ENCODE data around the gene TLK1.
"Not testable (repeated sequence)": the region's sequence is repeated elsewhere in the genome, so short reads cannot be mapped to it uniquely, and the experiment has no call there.

The TLK1 gene

DNA sequence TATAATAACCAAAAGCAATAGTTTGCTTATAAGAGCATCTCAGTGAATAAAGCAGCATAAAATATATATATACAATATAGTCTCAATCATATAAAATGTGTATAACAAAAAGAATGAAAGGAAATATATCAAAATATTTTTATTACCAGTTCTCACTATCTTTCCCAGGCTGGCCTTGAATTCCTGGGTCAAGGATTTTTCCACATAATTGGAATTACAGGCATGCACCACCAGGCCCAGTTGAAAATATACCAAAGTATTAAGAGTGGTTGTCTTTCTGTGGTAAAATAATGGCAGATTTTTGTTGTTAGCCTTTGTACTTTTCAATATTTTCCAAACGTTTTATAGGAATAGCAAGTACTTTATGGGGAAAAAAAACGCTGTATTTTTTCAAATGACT is 8.6 kb upstream of the TLK1 start:
- FAIRE-seq: no peak

DNA sequence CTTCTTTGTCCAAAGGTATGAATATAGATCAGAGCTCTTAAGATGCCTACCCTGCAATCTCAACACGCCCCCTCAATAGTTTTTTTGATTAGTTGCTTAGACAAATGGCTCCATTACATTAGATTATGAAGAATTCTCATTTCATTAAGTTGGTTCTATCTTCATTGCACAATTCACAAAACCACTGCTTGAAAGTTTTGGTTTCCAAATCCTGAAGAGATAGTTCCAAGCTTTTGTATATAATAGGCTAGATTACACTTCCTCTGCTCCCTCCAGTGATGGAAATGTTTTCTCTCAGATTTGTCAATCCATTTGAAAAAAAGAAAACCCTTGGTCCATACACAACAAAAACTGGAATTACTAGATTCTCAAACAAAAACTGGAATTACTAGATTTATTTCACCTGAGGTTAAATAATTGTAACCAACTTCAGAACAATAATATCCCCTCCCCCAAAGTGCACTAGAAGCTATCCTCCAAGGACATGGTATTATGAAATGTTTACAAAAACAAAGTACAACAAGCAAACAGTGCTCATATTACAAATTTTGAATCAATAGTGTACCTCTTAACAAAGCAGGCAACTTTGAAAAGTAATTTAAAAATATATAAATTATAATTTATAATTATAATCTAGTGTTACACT is 6.8 kb upstream of the TLK1 start:
- FAIRE-seq: no peak

- no peak for FAIRE-seq
These were observed 5.8 kb upstream of the TLK1 start for GRCh38 chr2:171166328-171166983.

DNA sequence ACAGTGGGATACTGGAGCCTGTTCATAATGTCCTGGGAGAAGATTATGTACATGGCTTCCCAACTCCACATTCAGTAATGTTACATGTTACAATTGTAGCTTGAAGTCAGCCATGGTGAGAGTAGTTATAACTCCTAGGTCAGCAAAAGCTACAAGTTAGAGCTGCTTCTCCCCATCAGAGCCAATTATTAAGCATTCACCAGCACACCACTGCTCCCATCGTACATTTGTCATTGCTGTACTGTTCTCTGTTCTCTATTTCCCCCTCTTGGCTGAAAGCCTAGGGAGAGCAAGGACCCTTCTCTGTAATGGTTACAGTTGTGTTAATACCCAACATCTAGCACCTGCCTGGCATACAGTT is 5.3 kb upstream of the TLK1 start:
- no peak for FAIRE-seq

DNA sequence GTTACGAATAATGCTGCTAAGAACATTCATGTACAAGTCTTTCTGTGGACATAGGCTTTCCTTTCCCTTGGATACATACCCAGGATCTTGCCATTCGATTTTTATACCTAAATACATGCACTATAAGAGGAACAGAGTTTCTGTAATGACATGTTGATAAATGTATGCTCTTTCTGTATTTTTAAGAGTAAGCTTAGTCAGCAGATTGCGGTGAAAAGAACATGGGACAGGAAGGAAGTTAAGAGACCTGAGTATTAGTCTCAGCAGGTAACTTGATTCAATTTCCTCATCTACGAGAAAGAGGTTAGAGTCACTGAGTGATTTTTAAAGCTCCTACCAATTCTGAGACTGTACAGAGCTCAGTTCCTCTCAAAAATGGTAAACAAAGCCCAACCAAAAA is 2.6 kb upstream of the TLK1 start:
- no peak for FAIRE-seq

DNA sequence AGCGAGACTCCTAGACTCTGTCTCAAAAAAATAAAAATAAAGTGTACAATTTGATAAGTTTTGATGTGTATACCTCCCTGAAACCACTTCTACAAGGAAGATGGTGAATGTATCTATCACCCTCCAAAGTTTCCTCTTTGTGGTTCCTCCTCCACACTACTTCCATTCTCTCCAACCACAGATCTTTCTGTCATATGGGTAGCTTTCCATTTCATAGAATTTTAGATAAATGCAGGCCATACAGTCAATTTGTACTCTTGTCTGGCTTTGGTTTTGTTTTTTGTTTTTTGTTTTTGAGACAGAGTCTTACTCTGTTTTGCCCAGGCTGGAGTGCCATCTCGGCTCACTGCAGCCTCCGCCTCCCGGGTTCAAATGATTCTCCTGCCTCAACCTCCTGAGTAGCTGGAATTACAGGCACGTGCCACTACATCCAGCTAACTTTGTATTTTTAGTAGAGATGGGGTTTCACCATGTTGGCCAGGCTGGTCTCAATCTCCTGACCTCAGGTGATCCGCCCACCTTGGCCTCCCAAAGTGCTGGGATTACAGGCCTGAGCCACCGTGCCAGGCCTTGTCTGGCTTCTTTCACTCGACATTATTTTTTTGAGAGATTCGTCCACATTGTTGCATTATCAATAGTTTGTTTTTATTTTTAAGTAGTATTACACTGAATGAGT is 2.0 kb upstream of the TLK1 start:
- not testable (repeated sequence) for FAIRE-seq

DNA sequence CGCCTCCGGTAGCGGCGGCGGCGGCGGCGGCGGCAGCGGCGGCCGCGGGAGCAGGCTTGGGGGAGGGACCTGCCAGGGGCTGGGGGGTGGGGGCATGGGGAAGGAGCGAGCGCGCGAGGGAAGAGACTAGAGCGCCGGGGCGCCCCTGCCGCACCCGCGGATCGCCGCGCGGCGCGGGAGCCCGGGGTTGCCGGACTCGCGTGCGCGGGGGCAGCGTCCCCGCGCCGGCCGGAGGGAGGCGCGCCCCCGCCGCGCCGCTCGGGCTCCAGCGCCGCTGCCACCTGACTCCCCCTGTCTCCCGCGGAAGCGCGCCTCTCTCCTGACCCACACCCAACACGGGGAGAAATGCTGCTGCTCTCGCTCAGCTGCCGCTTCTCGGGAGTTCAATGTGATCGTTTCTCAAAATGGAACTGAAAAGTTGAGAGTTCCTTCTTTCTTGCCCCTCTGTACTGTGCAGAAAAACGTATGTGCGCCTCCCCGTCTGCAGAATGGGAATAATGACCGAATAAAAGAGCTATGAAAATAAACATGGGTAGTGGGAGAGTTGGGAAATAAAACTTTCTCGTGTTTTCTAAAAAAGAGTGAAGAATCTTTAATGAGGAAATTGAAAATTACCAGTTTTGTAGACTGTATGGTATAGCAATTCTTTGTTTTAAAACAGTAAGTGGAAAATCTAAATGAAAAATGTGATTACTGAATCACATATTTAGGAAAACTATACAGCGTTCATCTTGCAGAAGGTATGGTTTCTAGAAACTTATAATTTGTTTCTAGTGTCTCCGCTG is 455 bp upstream of the TLK1 start:
- no peak for FAIRE-seq

DNA sequence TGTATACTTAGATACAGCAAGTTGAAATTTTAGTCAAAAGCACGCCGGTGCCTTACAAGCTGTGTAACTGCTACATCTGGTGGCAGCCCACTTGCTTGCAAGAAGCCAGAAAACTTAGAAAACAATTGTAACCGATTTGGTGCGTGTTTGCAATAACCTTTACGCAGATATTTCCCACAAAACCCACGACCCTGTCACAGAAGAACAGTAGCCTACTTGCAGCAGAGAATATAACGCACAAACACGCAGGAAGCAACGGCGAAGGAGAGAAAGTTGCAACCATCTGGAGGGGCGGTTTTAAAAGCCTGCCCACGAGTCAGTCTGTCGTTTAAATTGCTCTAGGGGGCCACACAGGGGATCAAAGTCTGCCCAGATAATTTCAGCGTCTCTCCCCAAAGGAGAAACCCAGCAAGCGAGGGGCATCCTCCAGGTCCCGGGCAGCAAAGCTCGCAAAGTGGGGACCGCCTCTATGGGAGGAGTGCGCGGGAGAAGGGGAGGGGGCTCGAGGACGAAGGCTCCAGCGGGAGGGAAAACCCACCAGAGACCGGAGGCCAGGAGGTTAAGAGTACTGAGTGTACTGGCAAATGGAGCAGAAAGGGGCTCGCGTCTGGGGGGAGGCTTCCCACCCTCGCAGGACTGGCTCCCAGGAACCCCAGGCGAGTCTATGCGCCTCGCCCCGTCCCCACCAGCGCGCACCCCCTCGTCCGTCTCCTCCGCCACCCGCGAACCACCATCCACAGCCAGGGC is 1.1 kb downstream of the TLK1 start:
- FAIRE-seq: no peak

GRCh38 chr2:171158790-171159371 is 1.8 kb downstream of the TLK1 start:
- FAIRE-seq: no peak

- FAIRE-seq: no peak
These were observed 2.5 kb downstream of the TLK1 start for GRCh38 chr2:171158036-171158789.

- no peak for FAIRE-seq
These were observed 3.6 kb downstream of the TLK1 start for GRCh38 chr2:171157109-171157500.

- no peak for FAIRE-seq
These were observed 6.3 kb downstream of the TLK1 start for GRCh38 chr2:171154348-171154747.

DNA sequence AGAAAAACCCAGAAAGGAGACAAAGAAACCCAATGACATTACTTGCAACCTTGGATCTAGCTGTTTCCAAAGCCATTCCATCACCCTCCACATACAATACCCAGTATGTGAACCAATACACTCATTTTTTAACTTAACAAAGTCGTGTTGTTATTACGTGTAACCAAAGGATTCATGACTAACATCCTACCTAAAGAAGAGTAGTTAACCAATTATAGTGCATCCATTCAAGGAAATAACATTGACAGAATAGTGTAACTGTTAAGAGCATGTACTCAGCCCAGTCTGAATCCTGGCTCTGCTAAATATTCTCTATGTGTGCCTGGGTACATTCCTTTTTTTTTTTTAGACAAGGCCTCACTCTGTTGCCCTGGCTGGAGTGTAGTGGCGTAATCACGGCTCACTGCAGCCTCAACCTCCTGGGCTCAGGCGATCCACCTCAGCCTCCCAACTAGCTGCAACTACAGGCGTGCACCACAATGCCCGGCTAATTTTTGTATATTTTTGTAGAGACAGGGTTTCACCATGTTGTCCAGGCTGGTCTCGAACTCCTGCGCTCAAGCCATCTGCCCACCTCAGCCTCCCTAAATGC is 9.9 kb downstream of the TLK1 start:
- no peak for FAIRE-seq

DNA sequence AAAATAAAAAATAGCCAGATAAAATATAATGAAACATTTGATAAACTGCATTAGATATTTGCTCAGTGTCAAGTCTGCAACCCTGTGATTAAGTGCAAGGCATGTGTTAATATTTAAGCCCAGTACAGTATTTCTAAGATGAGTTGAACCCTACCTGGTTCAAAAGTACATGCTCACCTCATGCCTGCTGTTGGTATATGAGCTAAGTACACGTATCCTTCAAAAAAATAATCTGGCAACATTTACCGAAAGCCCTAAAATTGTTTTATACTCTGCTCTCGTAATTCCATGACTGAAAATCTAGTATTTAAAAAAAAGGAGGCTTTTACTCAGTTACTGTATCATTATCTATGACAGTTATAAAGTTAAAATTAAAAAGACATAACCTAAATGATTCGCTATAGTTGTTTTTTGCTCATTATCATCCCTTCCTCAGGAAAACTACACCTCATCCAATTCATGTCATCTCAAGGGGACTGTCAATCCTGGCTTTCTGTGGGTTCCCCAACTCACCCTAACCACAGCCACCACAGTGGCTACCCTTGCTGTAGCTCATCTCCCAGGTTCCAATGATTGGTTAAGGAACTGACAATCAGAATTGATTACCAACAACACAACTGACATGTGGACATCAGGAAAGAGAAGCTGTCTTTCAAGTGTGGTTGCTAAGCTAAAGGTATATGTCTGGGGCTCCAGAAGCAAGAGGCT is 10.6 kb downstream of the TLK1 start:
- FAIRE-seq: no peak

- no peak for FAIRE-seq
These were observed 11.3 kb downstream of the TLK1 start for GRCh38 chr2:171149171-171149938.

DNA sequence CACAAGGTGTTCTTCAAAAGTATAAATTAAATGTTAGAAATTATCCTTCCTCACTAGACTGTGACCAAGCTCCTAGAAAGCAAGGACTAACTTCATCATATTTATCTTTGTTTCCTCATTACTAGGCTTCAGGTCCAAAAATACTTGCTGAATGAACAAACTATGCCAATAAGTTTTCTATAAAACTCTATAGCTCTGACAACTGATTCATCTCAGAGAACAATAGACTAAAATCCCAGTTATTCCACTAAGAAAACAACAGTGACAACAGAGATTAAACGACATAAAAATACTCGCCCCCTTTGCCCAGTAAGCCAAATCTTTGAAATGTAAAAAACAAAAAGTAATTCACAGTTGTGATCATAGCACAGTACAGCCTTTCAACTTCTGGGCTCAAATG is 13.6 kb downstream of the TLK1 start:
- FAIRE-seq: no peak

DNA sequence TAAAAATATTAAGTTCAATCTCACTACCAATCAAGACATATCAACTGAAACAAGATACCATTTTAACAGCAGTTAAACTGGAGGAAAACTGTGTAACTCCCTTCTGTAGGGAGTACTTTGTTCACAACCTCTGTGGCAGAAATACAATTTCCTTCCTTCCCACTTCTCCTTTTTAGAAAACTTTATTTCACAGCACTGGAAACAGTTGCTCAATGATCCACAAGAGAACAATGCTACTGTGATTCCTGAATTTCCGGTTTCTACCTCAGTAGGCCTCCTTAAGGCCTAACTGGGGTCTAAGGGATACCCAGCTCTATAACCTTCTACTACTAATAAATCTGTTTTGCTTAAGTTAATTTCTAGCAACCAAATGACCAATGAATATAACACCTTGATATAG is 14.1 kb downstream of the TLK1 start:
- no peak for FAIRE-seq

DNA sequence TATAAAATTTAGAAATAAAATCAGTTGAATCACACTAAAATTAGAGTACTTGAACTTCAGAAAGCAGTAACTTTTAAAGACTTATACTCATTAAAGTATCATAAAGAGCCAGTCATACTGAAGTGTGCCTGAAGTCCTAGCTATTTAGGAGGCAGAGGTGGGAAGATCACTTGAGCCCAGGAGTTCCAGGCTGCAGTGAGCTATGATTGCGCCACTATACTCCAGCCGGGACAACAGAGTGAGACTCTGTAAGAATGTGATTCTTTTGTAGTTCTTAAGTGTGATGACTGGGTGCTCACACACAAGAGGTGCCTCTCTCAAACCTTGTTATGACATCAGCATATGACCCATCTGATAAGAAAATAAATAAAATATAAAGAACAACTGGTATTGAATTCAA is 14.6 kb downstream of the TLK1 start:
- FAIRE-seq: no peak

- no peak for FAIRE-seq
These were observed 17.0 kb downstream of the TLK1 start for GRCh38 chr2:171143670-171144062.

GRCh38 chr2:171142398-171142797 is 18.3 kb downstream of the TLK1 start:
- no peak for FAIRE-seq
